Parathyroid adenoma (tissue), 2 donors: ENCODE measurements around the gene SGMS1.

Experiments used
- H2AFZ ChIP-seq: fragments of 300-600 bp; sonication (generic); one replicate; pipeline ENCODE4 v1.7.0; 2017; ENCODE audit warnings: antibody characterized with exemption, mild to moderate bottlenecking
- H3K27ac ChIP-seq: fragments of 300-600 bp; sonication (generic); one replicate; pipeline ENCODE4 v1.7.0; 2017
- H3K27me3 ChIP-seq: fragments of 300-600 bp; sonication (generic); one replicate; pipeline ENCODE4 v1.7.0; 2017; ENCODE audit warnings: low read length; ENCODE audit not compliant: control insufficient read depth, insufficient read depth
- H3K36me3 ChIP-seq: fragments of 300-600 bp; sonication (generic); one replicate; pipeline ENCODE4 v1.7.0; 2017; ENCODE audit warnings: low read length; ENCODE audit not compliant: control insufficient read depth, insufficient read depth
- H3K4me1 ChIP-seq: fragments of 300-600 bp; sonication (generic); one replicate; pipeline ENCODE4 v1.7.0; 2017; ENCODE audit warnings: control low read depth
- H3K4me2 ChIP-seq: fragments of 300-600 bp; sonication (generic); one replicate; pipeline ENCODE4 v1.7.0; 2017; ENCODE audit warnings: low read length
- H3K4me3 ChIP-seq: fragments of 300-600 bp; sonication (generic); one replicate; pipeline ENCODE4 v1.7.0; 2017; ENCODE audit warnings: low read depth, low read length
- H3K79me2 ChIP-seq: fragments of 300-600 bp; sonication (generic); one replicate; pipeline ENCODE4 v1.7.0; 2017; ENCODE audit warnings: control low read depth
- H3K9ac ChIP-seq: fragments of 300-600 bp; sonication (generic); one replicate; pipeline ENCODE4 v1.7.0; 2017; ENCODE audit warnings: mild to moderate bottlenecking
- H3K9me3 ChIP-seq: fragments of 300-600 bp; sonication (generic); one replicate; pipeline ENCODE4 v1.7.0; 2017; ENCODE audit warnings: low read length; ENCODE audit not compliant: control insufficient read depth
- CTCF ChIP-seq: fragments of 300-600 bp; sonication (generic); IDR thresholded peaks from one replicate; pipeline ENCODE4 v1.7.0; 2017; ENCODE audit warnings: antibody characterized with exemption, mild to moderate bottlenecking
- donor health status: primary hyperparathyroidism.

Gene SGMS1

GRCh38 chr10:50281967-50282522, 341.7 kb downstream of the SGMS1 start:
- no peak for TF ChIP-seq CTCF
- H3K9me3 ChIP-seq, result no peaks in the 10 kb centered on the region
- H3K36me3 ChIP-seq, result no peaks in the 10 kb centered on the region
- H2AFZ ChIP-seq, result no peak overlapping the region
- no peaks in the 10 kb centered on the region for H3K4me1 ChIP-seq
- no peak overlapping the region for H3K9ac ChIP-seq
- H3K79me2 ChIP-seq, result no peaks in the 10 kb centered on the region
- H3K4me2 ChIP-seq, result no peak overlapping the region
- H3K4me3 ChIP-seq, result no peak overlapping the region
- H3K27ac ChIP-seq, result no peak overlapping the region
- H3K27me3 ChIP-seq, result no peaks in the 10 kb centered on the region

GRCh38 chr10:50281210-50281966, 342.4 kb downstream of the SGMS1 start:
- no peaks in the 10 kb centered on the region for H3K9me3 ChIP-seq
- H3K36me3 ChIP-seq, result no peaks in the 10 kb centered on the region
- no peak overlapping the region for H3K4me3 ChIP-seq
- H3K27ac ChIP-seq, result no peak overlapping the region
- no peak overlapping the region for H2AFZ ChIP-seq
- no peaks in the 10 kb centered on the region for H3K27me3 ChIP-seq
- no peak overlapping the region for H3K4me2 ChIP-seq
- TF ChIP-seq CTCF, result no peak
- no peaks in the 10 kb centered on the region for H3K79me2 ChIP-seq
- H3K9ac ChIP-seq, result no peak overlapping the region
- H3K4me1 ChIP-seq, result no peaks in the 10 kb centered on the region

GRCh38 chr10:50280049-50280841, 343.5 kb downstream of the SGMS1 start:
- H3K4me2 ChIP-seq, result no peak overlapping the region
- H3K79me2 ChIP-seq, result no peaks in the 10 kb centered on the region
- H3K27me3 ChIP-seq, result no peaks in the 10 kb centered on the region
- H3K36me3 ChIP-seq, result no peaks in the 10 kb centered on the region
- H3K27ac ChIP-seq, result no peak overlapping the region
- no peaks in the 10 kb centered on the region for H3K4me1 ChIP-seq
- TF ChIP-seq CTCF, result no peak
- no peak overlapping the region for H3K4me3 ChIP-seq
- no peak overlapping the region for H2AFZ ChIP-seq
- H3K9ac ChIP-seq, result no peak overlapping the region
- H3K9me3 ChIP-seq, result no peaks in the 10 kb centered on the region

- Histone ChIP-seq H3K27ac (no peak overlapping the region), H3K4me3 (no peak overlapping the region), H3K27me3 (no peaks in the 10 kb centered on the region), H3K79me2 (no peaks in the 10 kb centered on the region), H2AFZ (no peak overlapping the region), H3K9me3 (no peaks in the 10 kb centered on the region), H3K4me1 (no peaks in the 10 kb centered on the region), H3K36me3 (no peaks in the 10 kb centered on the region), H3K9ac (no peak overlapping the region), H3K4me2 (no peak overlapping the region)
- no peak for TF ChIP-seq CTCF
Measured at GRCh38 chr10:50279489-50279888, 344.3 kb downstream of the SGMS1 start.
